Urothelium cell line (cell line): ENCODE measurements around the gene POLK.
A peak's percentile ranks its signal among the peaks of the same experiment; 100 is the strongest.
"Not testable (repeated sequence)": the region's sequence is repeated elsewhere in the genome, so short reads cannot be mapped to it uniquely, and the experiment has no call there.

Source experiments
- DNase-seq: peaks from one replicate; pipeline ENCODE4 v3.0.0; 2011; ENCODE audit warnings: low spot score, mixed read lengths
- FAIRE-seq: peaks from 2 replicates; lab custom pipeline; 2011; peaks lifted over from hg19 to GRCh38; lab: Jason Lieb, UNC

Gene POLK

DNA sequence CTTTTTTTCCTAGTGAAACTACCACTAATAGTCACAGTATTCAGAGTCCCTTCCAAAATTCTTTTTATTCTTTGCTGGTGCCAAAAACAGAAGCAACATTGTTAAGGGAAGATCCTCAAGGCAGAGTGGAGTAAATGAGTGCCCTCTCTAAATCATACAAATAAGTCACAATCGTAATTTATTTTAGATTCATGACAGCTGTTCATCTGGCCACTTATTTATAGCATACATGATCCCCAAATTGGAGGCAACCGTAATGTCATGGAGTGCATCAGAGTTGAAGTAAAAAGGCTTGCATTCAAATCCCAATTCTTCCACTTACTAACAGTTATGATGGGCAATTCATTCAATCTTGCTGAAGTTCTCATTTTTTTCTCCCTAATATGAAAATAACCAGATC, 33.4 kb downstream of the POLK start:
- DNase-seq (no peak), FAIRE-seq (no peak)

DNA sequence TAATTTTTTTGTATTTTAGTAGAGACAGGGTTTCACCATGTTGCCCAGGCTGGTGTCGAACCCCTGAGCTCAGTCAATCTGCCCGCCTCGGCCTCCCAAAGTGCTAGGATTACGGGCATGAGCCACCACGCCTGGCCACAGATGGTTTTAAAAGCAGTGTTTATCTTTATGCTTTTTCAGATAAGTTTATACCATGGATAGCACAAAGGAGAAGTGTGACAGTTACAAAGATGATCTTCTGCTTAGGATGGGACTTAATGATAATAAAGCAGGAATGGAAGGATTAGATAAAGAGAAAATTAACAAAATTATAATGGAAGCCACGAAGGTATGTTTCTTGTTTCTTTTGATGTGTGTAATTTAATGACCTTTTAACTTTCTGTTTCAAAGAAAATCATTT, 35.1 kb downstream of the POLK start:
- FAIRE-seq: no peak

DNA sequence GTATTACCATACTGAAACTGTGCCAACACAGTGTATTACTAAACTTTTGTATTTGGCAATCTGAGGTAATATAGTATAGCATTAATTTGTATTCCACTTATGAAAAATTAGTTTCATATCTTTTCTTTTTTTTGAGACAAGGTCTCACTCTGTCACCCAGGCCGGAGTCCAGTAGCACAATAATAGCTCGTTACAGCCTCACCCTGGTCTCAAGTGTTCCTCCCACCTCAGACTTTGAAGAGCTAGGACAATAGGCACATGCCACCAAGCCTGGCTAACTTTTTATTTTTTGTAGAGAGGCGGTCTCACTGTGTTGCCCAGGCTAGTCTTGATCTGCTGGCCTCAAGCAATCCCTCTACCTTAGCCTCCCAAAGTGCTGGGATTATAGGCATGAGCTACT, 36.1 kb downstream of the POLK start:
- no peak for DNase-seq
- FAIRE-seq: no peak

More for the DNA sequence above, 35.1 kb downstream of the POLK start:
- DNase-seq: no peak

DNA sequence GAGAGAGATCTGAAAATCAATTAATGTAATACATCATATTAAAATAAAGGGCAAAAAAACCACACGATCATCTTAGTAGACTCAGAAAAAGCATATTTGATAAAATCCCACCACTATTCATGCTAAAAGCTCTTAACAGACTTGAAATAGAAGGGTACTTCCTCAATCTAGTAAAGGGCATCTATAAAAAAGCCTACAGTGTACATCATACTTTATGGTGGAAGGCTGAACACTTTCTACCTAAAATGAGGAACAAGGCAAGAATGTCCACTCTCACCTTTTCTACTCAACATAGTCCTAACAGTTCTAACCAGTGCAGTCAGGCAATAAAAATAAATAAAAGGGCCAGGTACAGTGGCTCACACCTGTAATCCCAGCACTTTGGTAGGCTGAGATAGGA, 38.9 kb downstream of the POLK start:
- DNase-seq (no peak), FAIRE-seq (no peak)

- no peak for DNase-seq
These were observed 39.8 kb downstream of the POLK start for GRCh38 chr5:75551471-75551870.

GRCh38 chr5:75552764-75553163, 41.1 kb downstream of the POLK start:
- FAIRE-seq (no peak), DNase-seq (no peak)

More at GRCh38 chr5:75551471-75551870, 39.8 kb downstream of the POLK start:
- FAIRE-seq: no peak

DNA sequence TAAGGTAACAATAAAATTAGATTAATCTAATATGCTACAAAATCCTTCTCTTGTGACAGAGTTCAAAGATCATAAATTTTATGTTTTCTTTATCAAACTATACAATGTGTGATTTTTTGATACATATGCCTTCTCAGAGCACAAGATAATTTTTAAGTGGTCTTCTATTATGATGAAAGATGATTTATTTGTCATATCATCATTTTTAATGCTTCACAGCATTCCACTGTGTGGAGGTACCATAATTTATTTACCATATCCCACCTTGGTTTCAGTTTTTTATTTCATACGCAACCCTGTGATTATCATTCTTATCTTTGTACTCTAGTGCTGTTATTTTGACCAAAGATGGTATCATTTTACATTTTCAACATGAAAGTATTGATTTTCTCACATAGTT, 41.7 kb downstream of the POLK start:
- FAIRE-seq: no peak
- no peak for DNase-seq

DNA sequence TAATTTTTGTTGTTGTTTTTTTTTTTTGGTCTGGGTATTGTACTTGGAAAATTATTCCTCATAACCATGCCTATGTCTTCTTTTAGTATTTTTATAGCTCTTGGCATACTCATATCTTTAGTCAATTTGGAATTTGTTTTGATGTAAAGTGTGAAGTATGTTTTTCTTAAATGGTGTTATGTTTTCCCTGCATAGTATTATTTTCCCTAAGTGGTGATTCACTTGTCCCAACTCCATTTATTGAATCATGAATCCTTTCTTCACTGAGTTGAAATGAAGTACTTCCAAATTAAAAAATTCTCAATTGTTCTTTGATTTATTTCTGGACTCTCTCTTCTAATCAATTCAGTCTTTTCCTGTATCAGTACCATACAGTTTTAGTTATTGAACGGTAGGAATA, 46.5 kb downstream of the POLK start:
- DNase-seq: no peak
- FAIRE-seq: no peak

DNA sequence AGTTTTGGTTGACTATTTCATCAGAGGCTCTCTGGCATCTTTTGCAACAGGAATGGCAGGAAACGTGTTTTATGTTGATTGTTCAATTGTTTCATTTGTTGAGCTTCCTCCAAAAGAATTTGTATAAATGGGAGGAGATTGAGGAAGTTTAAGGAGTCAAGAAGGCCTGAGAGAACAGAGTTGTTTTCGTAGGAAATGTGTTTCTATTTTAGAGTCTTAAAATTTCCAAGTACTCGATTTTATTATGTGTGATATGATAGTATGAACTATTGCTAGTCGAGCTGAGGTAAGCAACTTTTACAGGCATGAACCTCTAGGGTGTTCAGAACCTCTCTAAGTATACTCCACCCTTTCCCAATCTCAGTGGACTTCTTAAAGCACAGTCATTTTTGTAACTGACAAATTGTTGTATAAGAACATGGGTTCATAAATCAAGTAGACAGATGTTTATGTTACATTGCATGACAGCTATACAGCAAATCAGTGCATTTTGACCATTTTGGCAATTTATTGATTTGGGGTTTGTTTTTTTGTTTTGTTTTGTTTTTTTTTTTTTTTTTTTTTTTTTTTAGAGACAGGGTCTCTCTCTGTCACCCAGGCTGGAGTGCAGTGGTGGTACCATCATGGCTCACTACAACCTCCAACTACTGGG, 47.4 kb downstream of the POLK start:
- DNase-seq (no peak), FAIRE-seq (no peak)

DNA sequence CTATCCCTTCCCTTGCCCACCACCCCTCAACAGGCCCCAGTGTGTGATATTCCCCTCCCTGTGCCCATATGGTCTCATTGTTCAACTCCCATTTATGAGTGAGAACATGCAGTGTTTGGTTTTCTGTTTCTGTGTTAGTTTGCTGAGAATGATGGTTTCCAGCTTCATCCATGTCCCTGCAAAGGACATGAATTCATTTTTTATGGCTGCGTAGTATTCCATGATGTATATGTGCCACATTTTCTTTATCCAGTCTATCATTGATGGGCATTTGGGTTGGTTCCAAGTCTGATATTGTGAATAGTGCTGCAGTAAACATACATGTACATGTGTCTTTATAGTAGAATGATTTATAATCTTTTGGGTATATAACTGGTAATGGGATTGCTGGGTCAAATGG, 49.0 kb downstream of the POLK start:
- not testable (repeated sequence) for FAIRE-seq, DNase-seq

DNA sequence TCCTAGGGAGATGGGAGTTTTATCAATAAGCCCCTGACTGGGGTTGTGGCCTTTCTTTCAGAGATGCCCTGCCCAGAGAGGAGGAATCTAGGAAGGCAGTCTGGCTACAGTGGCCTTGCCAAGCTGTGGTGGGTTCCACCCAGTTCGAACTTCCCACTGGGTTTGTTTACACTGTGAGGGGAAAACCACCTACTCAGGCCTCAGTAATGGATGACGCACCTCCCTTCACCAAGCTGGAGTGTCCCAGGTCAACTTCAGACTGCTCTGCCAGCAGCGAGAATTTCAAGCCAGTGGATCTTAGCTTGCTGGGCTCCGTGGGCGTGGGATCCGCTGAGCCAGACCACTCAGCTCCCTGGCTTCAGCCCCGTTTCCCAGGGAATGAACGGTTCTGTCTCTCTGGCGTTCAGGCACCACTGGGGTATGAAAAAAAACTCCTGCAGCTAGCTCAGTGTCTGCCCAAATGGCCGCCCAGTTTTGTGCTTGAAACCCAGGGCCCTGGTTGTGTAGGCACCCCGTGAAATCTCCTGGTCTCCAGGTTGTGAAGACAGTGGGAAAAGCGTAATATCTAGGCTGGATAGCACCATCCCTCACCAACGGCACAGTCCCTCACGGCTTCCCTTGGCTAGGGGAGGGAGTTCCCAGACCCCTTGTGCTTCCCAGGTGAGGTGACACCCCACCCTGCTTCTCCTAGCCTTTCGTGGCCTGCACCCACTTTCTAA, 54.5 kb downstream of the POLK start:
- DNase-seq: peak; percentile 31
- not testable (repeated sequence) for FAIRE-seq

- DNase-seq (peak; percentile 77), FAIRE-seq (no peak)
These were observed 55.1 kb downstream of the POLK start for GRCh38 chr5:75566710-75567309.

- peak; percentile 10 for DNase-seq
- no peak for FAIRE-seq
These were observed 56.0 kb downstream of the POLK start for GRCh38 chr5:75567710-75568109.

- DNase-seq: no peak
These were observed 56.5 kb downstream of the POLK start for GRCh38 chr5:75568202-75568601.

DNA sequence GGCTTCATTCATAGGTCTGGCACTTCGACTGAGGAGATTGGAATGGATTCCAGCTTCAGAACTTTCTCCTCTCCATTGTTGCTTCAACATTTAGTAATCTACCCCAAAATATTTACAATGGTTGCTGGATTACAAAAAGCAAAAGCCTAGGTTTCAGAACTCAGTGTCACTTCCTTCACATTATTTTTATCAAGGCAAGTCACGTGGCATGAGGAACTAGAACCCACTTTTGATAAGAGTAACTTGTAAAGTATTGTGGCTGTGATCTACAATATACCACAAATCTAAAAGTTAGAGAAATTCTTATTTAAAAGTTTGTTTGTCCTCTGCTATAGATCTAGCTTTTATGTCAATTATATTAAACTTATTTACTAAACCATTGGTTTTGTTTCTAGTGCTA, 59.9 kb downstream of the POLK start:
- FAIRE-seq (no peak), DNase-seq (no peak)

More at GRCh38 chr5:75568202-75568601, 56.5 kb downstream of the POLK start:
- FAIRE-seq: no peak

GRCh38 chr5:75574791-75575190, 63.1 kb downstream of the POLK start:
- DNase-seq: no peak
- FAIRE-seq: no peak

GRCh38 chr5:75578280-75578679, 66.6 kb downstream of the POLK start:
- not testable (repeated sequence) for FAIRE-seq, DNase-seq

DNA sequence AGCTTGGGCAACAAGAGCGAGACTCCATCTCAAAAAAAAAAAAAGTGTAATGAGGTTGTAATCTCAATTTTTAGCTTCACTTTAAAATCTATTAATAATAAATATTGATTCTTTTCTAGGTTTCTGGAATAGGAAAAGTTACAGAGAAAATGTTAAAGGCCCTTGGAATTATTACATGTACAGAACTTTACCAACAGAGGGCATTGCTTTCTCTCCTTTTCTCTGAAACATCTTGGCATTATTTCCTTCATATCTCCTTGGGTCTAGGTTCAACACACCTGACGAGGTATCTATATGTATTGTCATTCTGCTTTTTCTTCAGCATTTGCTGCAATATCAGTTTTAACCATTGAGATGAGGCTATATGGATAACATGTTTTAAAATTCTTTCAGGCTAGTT, 73.0 kb downstream of the POLK start:
- no peak for FAIRE-seq

GRCh38 chr5:75588666-75589065, 77.0 kb downstream of the POLK start:
- FAIRE-seq: no peak
- DNase-seq: no peak

More for the DNA sequence above, 73.0 kb downstream of the POLK start:
- no peak for DNase-seq

DNA sequence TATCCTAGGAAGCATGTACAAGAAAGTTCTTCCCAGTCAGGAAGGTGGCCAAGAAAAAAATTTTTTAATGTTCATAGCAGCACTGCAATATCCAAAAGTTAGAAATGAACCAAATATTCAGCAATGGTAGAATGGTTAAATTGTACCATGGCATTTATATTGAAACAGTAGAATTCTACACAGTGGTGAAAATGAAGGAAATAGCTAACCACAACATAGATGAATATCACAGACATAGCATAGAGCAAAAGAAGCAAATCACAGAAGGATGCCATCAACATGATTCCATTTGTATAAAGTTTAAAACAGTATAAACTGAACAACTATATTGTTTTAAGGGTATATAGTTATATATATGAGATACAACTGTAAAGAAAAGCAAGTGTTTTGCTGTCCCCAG, 88.8 kb downstream of the POLK start:
- FAIRE-seq (no peak), DNase-seq (no peak)

- FAIRE-seq: no peak
- no peak for DNase-seq
These were observed 89.9 kb downstream of the POLK start for GRCh38 chr5:75601567-75601966.

GRCh38 chr5:75601996-75602395, 90.3 kb downstream of the POLK start:
- DNase-seq (no peak), FAIRE-seq (no peak)
